HG02840 (cell line): Measurements from ENCODE around the gene IQGAP2.
"Not testable (repeated sequence)": the region's sequence is repeated elsewhere in the genome, so short reads cannot be mapped to it uniquely, and the experiment has no call there.

ENCODE experiments used
- ATAC-seq: cut with Tn5 transposase; IDR thresholded peaks from one replicate; pipeline ENCODE4 v1.9.1; 2021; ENCODE audit warnings: mild to moderate bottlenecking, moderate library complexity, moderate number of reproducible peaks; ENCODE audit not compliant: unreplicated experiment, low FRiP score

The IQGAP2 gene

GRCh38 chr5:76677849-76678472 is 274.9 kb downstream of the IQGAP2 start:
- ATAC-seq: no peak

GRCh38 chr5:76679231-76679630 is 276.1 kb downstream of the IQGAP2 start:
- no peak for ATAC-seq

GRCh38 chr5:76680826-76681225 is 277.7 kb downstream of the IQGAP2 start:
- ATAC-seq: not testable (repeated sequence)

GRCh38 chr5:76681287-76681686 is 278.2 kb downstream of the IQGAP2 start:
- no peak for ATAC-seq

GRCh38 chr5:76682387-76682786 is 279.3 kb downstream of the IQGAP2 start:
- ATAC-seq: no peak

- no peak for ATAC-seq
Observed at GRCh38 chr5:76683816-76684731, 281.0 kb downstream of the IQGAP2 start.

GRCh38 chr5:76684756-76685519 is 281.9 kb downstream of the IQGAP2 start:
- ATAC-seq: no peak

GRCh38 chr5:76685704-76686103 is 282.6 kb downstream of the IQGAP2 start:
- ATAC-seq: no peak

- no peak for ATAC-seq
Observed at GRCh38 chr5:76688212-76688611, 285.1 kb downstream of the IQGAP2 start.

- no peak for ATAC-seq
Observed at GRCh38 chr5:76688836-76689235, 285.8 kb downstream of the IQGAP2 start.

GRCh38 chr5:76689321-76690036 is 286.4 kb downstream of the IQGAP2 start:
- no peak for ATAC-seq

- ATAC-seq: no peak
Observed at GRCh38 chr5:76690037-76690679, 287.1 kb downstream of the IQGAP2 start.

- no peak for ATAC-seq
Observed at GRCh38 chr5:76690704-76691466, 287.8 kb downstream of the IQGAP2 start.

GRCh38 chr5:76691467-76692273 is 288.6 kb downstream of the IQGAP2 start:
- ATAC-seq: no peak

- no peak for ATAC-seq
Observed at GRCh38 chr5:76692274-76692540, 289.1 kb downstream of the IQGAP2 start.

- ATAC-seq: no peak
Observed at GRCh38 chr5:76692651-76693050, 289.6 kb downstream of the IQGAP2 start.

- no peak for ATAC-seq
Observed at GRCh38 chr5:76693141-76693540, 290.1 kb downstream of the IQGAP2 start.

- no peak for ATAC-seq
Observed at GRCh38 chr5:76694317-76694716, 291.2 kb downstream of the IQGAP2 start.

- no peak for ATAC-seq
Observed at GRCh38 chr5:76695346-76695745, 292.3 kb downstream of the IQGAP2 start.
